WI38 (cell line): ENCODE results near the gene ZSCAN22.

Experiments used
- H3K4me3 ChIP-seq: 2 replicates; pipeline ENCODE4 v1.5.1; 2011; ENCODE audit warnings: low read depth, mild to moderate bottlenecking, control low read depth, low read length
- CTCF ChIP-seq: IDR thresholded peaks from 2 replicates; pipeline ENCODE4 v1.5.1; 2012; ENCODE audit warnings: low read depth, mild to moderate bottlenecking, control low read depth, low read length

ZSCAN22 gene

DNA sequence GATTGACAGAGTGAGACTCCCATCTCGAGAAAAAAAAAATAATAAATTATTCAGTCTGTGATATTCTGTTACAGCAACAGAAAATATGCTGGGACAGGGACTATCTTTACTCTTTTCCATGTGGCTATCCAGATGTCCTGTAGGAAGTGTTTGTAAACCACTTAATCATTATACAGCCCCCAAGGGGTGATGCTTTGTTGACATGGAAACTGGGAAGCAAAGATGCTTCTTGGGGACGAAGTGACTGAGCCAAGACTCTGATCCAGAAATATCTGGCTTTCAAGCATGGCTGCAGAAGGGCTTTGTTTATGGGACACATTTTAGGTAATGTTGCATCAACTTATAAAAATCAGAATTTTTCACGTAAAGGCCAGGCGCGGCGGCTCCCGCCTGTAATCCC is 42.6 kb upstream of the ZSCAN22 start:
- no peak for TF ChIP-seq CTCF
- H3K4me3 ChIP-seq, result no peak overlapping the region

DNA sequence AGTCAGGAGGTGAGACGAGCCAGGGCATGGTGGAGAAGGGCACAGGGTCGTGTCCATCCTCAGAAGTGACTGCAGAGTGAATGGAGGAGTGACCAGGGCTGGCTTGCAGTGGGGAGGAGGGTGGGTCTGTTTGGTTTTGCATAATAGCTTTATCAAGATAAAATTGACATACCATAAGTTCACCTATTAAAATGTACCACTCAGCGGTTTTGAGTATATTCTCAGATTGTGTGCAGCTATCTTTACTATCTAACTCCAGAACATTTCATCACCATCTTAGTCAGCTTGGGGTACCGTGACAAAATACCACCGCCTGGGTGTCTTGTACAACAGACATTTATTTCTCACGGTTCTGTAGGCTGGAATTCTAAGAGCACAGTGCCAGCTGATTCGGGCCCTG is 34.9 kb upstream of the ZSCAN22 start:
- no peak overlapping the region for H3K4me3 ChIP-seq
- TF ChIP-seq CTCF, result no peak

DNA sequence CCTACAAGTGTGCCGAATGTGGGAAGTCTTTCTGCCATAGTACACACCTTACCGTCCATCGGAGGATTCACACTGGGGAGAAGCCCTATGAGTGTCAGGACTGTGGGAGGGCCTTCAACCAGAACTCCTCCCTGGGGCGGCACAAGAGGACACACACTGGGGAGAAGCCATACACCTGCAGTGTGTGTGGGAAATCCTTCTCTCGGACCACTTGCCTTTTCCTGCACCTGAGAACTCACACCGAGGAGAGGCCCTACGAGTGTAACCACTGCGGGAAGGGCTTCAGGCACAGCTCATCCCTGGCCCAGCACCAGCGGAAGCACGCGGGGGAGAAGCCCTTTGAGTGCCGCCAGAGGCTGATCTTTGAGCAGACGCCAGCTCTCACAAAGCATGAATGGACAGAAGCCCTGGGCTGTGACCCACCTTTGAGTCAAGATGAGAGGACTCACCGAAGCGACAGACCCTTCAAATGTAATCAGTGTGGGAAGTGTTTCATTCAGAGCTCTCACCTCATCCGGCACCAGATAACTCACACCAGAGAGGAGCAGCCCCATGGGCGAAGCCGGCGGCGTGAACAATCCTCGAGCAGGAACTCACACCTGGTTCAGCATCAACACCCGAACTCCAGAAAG is 31.9 kb upstream of the ZSCAN22 start:
- no peak overlapping the region for H3K4me3 ChIP-seq
- TF ChIP-seq CTCF, result no peak

DNA sequence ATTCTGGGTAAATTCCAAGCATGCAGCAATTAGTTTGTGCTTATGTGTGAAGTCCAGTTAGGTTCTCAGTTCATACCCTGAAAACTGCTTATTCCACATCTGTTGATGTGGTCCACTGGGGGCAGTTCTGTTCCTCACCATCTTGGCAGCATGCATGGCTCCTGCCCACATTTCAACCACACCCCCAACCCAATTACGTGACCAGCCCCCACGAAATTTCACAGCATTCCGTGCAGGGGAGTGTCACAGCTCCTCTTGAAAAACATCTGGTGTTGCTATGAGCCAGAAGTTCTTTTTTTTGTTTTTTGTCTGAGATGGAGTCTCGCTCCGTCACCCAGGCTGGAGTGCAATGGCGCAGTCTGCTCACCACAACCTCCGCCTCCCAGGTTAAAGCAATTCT is 30.7 kb upstream of the ZSCAN22 start:
- no peak for TF ChIP-seq CTCF
- H3K4me3 ChIP-seq, result no peak overlapping the region

DNA sequence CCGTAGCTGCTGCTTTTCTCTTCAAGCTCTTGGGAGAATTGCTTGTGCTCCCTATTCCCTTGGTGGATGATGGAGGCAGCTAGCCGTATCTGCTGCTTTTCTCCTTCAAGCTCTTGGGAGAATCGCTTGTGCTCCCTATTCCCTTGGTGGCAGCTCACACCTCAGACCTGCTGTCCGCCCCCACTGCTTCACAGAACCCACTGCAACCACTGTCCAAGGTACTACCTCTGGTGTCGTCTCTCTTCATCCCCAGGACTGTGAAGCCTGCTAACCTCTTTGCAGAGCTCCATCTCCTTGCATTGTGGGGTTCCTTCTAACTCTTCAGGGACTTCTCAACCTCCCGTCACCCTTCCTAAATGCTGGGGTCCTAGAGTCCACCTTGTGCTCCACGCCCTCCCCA is 26.2 kb upstream of the ZSCAN22 start:
- no peak for TF ChIP-seq CTCF
- no peak overlapping the region for H3K4me3 ChIP-seq

- no peak for TF ChIP-seq CTCF
Measured at GRCh38 chr19:58304255-58304654, 22.5 kb upstream of the ZSCAN22 start.

DNA sequence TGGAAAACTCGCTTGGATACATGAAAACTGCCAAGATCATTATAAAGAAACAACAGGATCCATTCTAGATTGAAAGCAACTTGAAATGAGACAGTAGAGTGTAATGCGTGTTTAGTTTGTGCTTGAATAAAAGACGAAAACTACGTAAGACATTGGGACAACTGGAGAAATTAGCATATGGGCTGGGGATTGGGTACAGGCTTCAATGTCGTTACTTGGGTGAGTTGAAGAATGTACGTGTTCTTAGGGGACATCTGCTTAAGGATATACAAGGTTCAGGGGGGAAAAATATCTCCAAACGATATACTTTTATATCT is 22.1 kb upstream of the ZSCAN22 start:
- no peak for TF ChIP-seq CTCF
- peak overlapping the region; percentile 86 for H3K4me3 ChIP-seq

More at GRCh38 chr19:58304255-58304654, 22.5 kb upstream of the ZSCAN22 start:
- no peak overlapping the region for H3K4me3 ChIP-seq
